GM19351 (cell line): ENCODE measurements around the gene SNAI1.
"Not testable (repeated sequence)": the region's sequence is repeated elsewhere in the genome, so short reads cannot be mapped to it uniquely, and the experiment has no call there.

ENCODE experiments used
- ATAC-seq: cut with Tn5 transposase; IDR thresholded peaks from one replicate; pipeline ENCODE4 v1.9.1; 2021; ENCODE audit warnings: mild to moderate bottlenecking, moderate library complexity; ENCODE audit not compliant: unreplicated experiment

SNAI1 gene

GRCh38 chr20:49982346-49983122 lies at the start of gene SNAI1:
Gene SNAI1, plus strand, starts transcription at chr20:49982980. Its CDS starts 80 bp downstream, at chr20:49983060.
- ATAC-seq: peak; percentile 85

GRCh38 chr20:49935746-49936152 lies 47.0 kb upstream of the SNAI1 start:
- no peak for ATAC-seq

- ATAC-seq: peak; percentile 69
These were observed 46.4 kb upstream of the SNAI1 start, which contains the start of gene RNF114 for GRCh38 chr20:49936153-49937026. Gene RNF114, plus strand, starts transcription at chr20:49936397. Its CDS starts 16 bp downstream, at chr20:49936413.

- ATAC-seq: peak; percentile 5
These were observed 45.5 kb upstream of the SNAI1 start for GRCh38 chr20:49937027-49937929.

- ATAC-seq: no peak
These were observed 44.3 kb upstream of the SNAI1 start for GRCh38 chr20:49938173-49939163.

GRCh38 chr20:49941456-49941855 lies 41.3 kb upstream of the SNAI1 start:
- no peak for ATAC-seq

- ATAC-seq: no peak
These were observed 40.5 kb upstream of the SNAI1 start for GRCh38 chr20:49942303-49942702.

- ATAC-seq: no peak
These were observed 39.8 kb upstream of the SNAI1 start for GRCh38 chr20:49942942-49943341.

- no peak for ATAC-seq
These were observed 37.5 kb upstream of the SNAI1 start for GRCh38 chr20:49945306-49945700.

- no peak for ATAC-seq
These were observed 36.9 kb upstream of the SNAI1 start for GRCh38 chr20:49945701-49946477.

- no peak for ATAC-seq
These were observed 34.6 kb upstream of the SNAI1 start for GRCh38 chr20:49948178-49948577.

- ATAC-seq: no peak
These were observed 33.8 kb upstream of the SNAI1 start for GRCh38 chr20:49948809-49949507.

- ATAC-seq: no peak
These were observed 31.6 kb upstream of the SNAI1 start for GRCh38 chr20:49951151-49951550.

- ATAC-seq: no peak
These were observed 27.6 kb upstream of the SNAI1 start for GRCh38 chr20:49955167-49955566.

- ATAC-seq: not testable (repeated sequence)
These were observed 26.9 kb upstream of the SNAI1 start for GRCh38 chr20:49955830-49956396.

- ATAC-seq: no peak
These were observed 26.1 kb upstream of the SNAI1 start for GRCh38 chr20:49956689-49957088.

GRCh38 chr20:49957089-49957938 lies 25.5 kb upstream of the SNAI1 start:
- not testable (repeated sequence) for ATAC-seq
